WTC11 (cell line): Measurements from ENCODE around the gene PEAK1. TPM values are rescaled to one million over a fixed set of nuclear protein-coding genes. Genes with fewer than 3 reads are reported as not detected.

Experiments
- ATAC-seq: fragments of 200-7000 bp; cut with Tn5 transposase; 2 replicates; pipeline ENCODE4 v1.10.0; 2021; ENCODE audit warnings: mild to moderate bottlenecking, moderate library complexity
- CTCF ChIA-PET: fragments of 300-600 bp; sonication (Branson Sonifier 250); formaldehyde crosslinking; loops from one replicate; lab custom pipeline; 2021; ENCODE audit warnings: antibody characterized with exemption; lab: Charles Lee
- POLR2A ChIA-PET: fragments of 350-600 bp; sonication (Branson Sonifier 250); formaldehyde crosslinking; loops from one replicate; lab custom pipeline; 2021; ENCODE audit warnings: antibody characterized with exemption; lab: Charles Lee
- DNase-seq: peaks from one replicate; pipeline ENCODE4 v3.0.0; 2021; ENCODE audit warnings: low spot score
- H3K27ac Mint-ChIP-seq: 2 replicates; pipeline ENCODE4 v1.8.0; 2021; ENCODE audit warnings: mixed read lengths
- H3K27me3 Mint-ChIP-seq: 2 replicates; pipeline ENCODE4 v1.8.0; 2021; ENCODE audit warnings: low read depth, mild to moderate bottlenecking, moderate library complexity, mixed read lengths
- H3K36me3 Mint-ChIP-seq: 2 replicates; pipeline ENCODE4 v1.8.0; 2021; ENCODE audit warnings: mixed read lengths
- H3K4me1 Mint-ChIP-seq: 2 replicates; pipeline ENCODE4 v1.8.0; 2022; ENCODE audit warnings: mixed read lengths
- H3K4me3 Mint-ChIP-seq: 2 replicates; pipeline ENCODE4 v1.8.0; 2021; ENCODE audit warnings: mild to moderate bottlenecking, moderate library complexity, mixed read lengths
- H3K9me3 Mint-ChIP-seq: 2 replicates; pipeline ENCODE4 v1.8.0; 2021; ENCODE audit warnings: mixed read lengths
- ATF6 ChIP-seq: sonication (generic); formaldehyde crosslinking; IDR thresholded peaks from 2 replicates; pipeline ENCODE4 v1.8.1; 2023; ENCODE audit warnings: mild to moderate bottlenecking, missing genetic modification reagents
- CDX4 ChIP-seq: fragments of 250-450 bp; sonication (Bioruptor Pico); IDR thresholded peaks from 2 replicates; pipeline ENCODE4 v1.9.0; 2021; ENCODE audit warnings: moderate library complexity, mild to moderate bottlenecking, inconsistent platforms, borderline replicate concordance
- CTCF ChIP-seq: fragments of 200-600 bp; IDR thresholded peaks from 2 replicates; pipeline ENCODE4 v1.8.0; 2022; ENCODE audit warnings: antibody characterized with exemption
- E2F4 ChIP-seq: sonication (generic); formaldehyde crosslinking; IDR thresholded peaks from 2 replicates; pipeline ENCODE4 v1.8.1; 2022; ENCODE audit warnings: low read depth, mild to moderate bottlenecking, moderate library complexity, missing genetic modification reagents, borderline replicate concordance
- FOXP1 ChIP-seq: sonication (generic); formaldehyde crosslinking; IDR thresholded peaks from 2 replicates; pipeline ENCODE4 v1.8.0; 2022; ENCODE audit warnings: missing genetic modification reagents, mild to moderate bottlenecking, moderate library complexity, borderline replicate concordance
- GTF2I ChIP-seq: fragments of 250-450 bp; sonication (Bioruptor Pico); conservative IDR thresholded peaks from 2 replicates; pipeline ENCODE4 v1.4.0; 2021; ENCODE audit warnings: mild to moderate bottlenecking
- JUN ChIP-seq: sonication (generic); formaldehyde crosslinking; IDR thresholded peaks from 2 replicates; pipeline ENCODE4 v1.8.0; 2023; ENCODE audit warnings: mild to moderate bottlenecking, missing genetic modification reagents
- KAT7 ChIP-seq: sonication (generic); formaldehyde crosslinking; IDR thresholded peaks from 2 replicates; pipeline ENCODE4 v1.8.1; 2023; ENCODE audit warnings: missing genetic modification reagents, mild to moderate bottlenecking, borderline replicate concordance
- MAX ChIP-seq: sonication (generic); formaldehyde crosslinking; IDR thresholded peaks from 2 replicates; pipeline ENCODE4 v1.8.0; 2022; ENCODE audit warnings: mild to moderate bottlenecking, missing genetic modification reagents
- MLX ChIP-seq: sonication (generic); formaldehyde crosslinking; IDR thresholded peaks from 2 replicates; pipeline ENCODE4 v1.8.1; 2023; ENCODE audit warnings: mild to moderate bottlenecking, missing genetic modification reagents, moderate library complexity
- MYBL2 ChIP-seq: sonication (generic); formaldehyde crosslinking; IDR thresholded peaks from 2 replicates; pipeline ENCODE4 v1.8.1; 2023; ENCODE audit warnings: mild to moderate bottlenecking, moderate library complexity, missing genetic modification reagents
- SMAD3 ChIP-seq: sonication (generic); formaldehyde crosslinking; IDR thresholded peaks from 2 replicates; pipeline ENCODE4 v1.8.0; 2022; ENCODE audit warnings: missing genetic modification reagents, mild to moderate bottlenecking, borderline replicate concordance
- TEAD4 ChIP-seq: sonication (generic); formaldehyde crosslinking; IDR thresholded peaks from 2 replicates; pipeline ENCODE4 v1.8.0; 2022; ENCODE audit warnings: mild to moderate bottlenecking, missing genetic modification reagents
- ZNF281 ChIP-seq: sonication (generic); formaldehyde crosslinking; IDR thresholded peaks from 2 replicates; pipeline ENCODE4 v1.8.0; 2023; ENCODE audit warnings: mild to moderate bottlenecking, missing genetic modification reagents
- ZNF396 ChIP-seq: fragments of 250-450 bp; sonication (Bioruptor Pico); IDR thresholded peaks from 2 replicates; pipeline ENCODE4 v1.8.0; 2021; ENCODE audit warnings: mild to moderate bottlenecking, moderate library complexity, borderline replicate concordance
- ZNF416 ChIP-seq: fragments of 250-450 bp; sonication (Bioruptor Pico); IDR thresholded peaks from 2 replicates; pipeline ENCODE4 v1.9.0; 2021; ENCODE audit warnings: mild to moderate bottlenecking, inconsistent platforms
- ZNF671 ChIP-seq: fragments of 250-450 bp; sonication (Bioruptor Pico); IDR thresholded peaks from 2 replicates; pipeline ENCODE4 v1.8.0; 2021; ENCODE audit warnings: mild to moderate bottlenecking
- ZSCAN18 ChIP-seq: fragments of 250-450 bp; sonication (Bioruptor Pico); IDR thresholded peaks from 2 replicates; pipeline ENCODE4 v2.1.2; 2022; ENCODE audit warnings: mild to moderate bottlenecking, moderate library complexity
- total RNA-seq: library from RNA; stranded (reverse); gene quantifications from 3 replicates; pipeline ENCODE4 v1.2.3, GENCODE V29; 2021

The PEAK1 gene
- total RNA-seq, 1 experiment from 2014 or later: 49.0 TPM

GRCh38 chr15:77099741-77100463, 320.0 kb downstream of the PEAK1 start:
- CTCF ChIA-PET: interaction anchor here (1.0 to 9.6 kb wide), 2 partner anchors 127 to 443 kb away, joined by 3 to 131 read pairs; no protein-coding TSS in a partner anchor
- no peaks in the 10 kb centered on the region for H3K9me3 Mint-ChIP-seq
- TF ChIP-seq MYBL2 (CRISPR knock-in tag) (no peak), ZNF416 (CRISPR knock-in tag) (no peak), MAX (no peak), JUN (no peak), CDX4 (CRISPR knock-in tag) (no peak), ATF6 (CRISPR knock-in tag) (no peak), SMAD3 (CRISPR knock-in tag) (no peak), GTF2I (CRISPR knock-in tag) (no peak), CTCF (no peak), FOXP1 (CRISPR knock-in tag) (no peak), TEAD4 (CRISPR knock-in tag) (no peak), ZNF281 (CRISPR knock-in tag) (no peak), KAT7 (no peak), MLX (CRISPR knock-in tag) (no peak)
- TF ChIP-seq, all 79 proteins: peak for 0

GRCh38 chr15:77098572-77098971, 321.3 kb downstream of the PEAK1 start:
- Mint-ChIP-seq H3K27ac (no peak overlapping the region), H3K36me3 (no peaks in the 10 kb centered on the region), H3K27me3 (no peaks in the 10 kb centered on the region), H3K4me3 (no peak overlapping the region), H3K9me3 (peaks cover 4% of the 10 kb centered on the region), H3K4me1 (peaks cover 6% of the 10 kb centered on the region; the same call in 1 of the 2 replicates)
- ChIA-PET CTCF (interaction anchor here (0.6 to 2.1 kb wide), 6 partner anchors 9 to 445 kb away, joined by 3 to 11 read pairs (median 4); no protein-coding TSS in a partner anchor), POLR2A (no interaction called here)
- ATAC-seq (no peak), DNase-seq (no peak)
- no peak for TF ChIP-seq ZSCAN18 (CRISPR knock-in tag)
- TF ChIP-seq E2F4 (CRISPR knock-in tag): no peak
- no peak for TF ChIP-seq ZNF396 (CRISPR knock-in tag)
- no peak for TF ChIP-seq ZNF671 (CRISPR knock-in tag)

More at GRCh38 chr15:77099741-77100463, 320.0 kb downstream of the PEAK1 start:
- peaks cover 6% of the 10 kb centered on the region; the same call in 1 of the 2 replicates for H3K4me1 Mint-ChIP-seq
- ATAC-seq (no peak), DNase-seq (no peak)
- no peaks in the 10 kb centered on the region for H3K36me3 Mint-ChIP-seq
- POLR2A ChIA-PET: no interaction called here
- H3K4me3 Mint-ChIP-seq: no peak overlapping the region
- H3K27ac Mint-ChIP-seq: no peak overlapping the region
- no peaks in the 10 kb centered on the region for H3K27me3 Mint-ChIP-seq
